ENCODE data around the gene CAPZB. TPM values are rescaled to one million over a fixed set of nuclear protein-coding genes. Genes with fewer than 3 reads are reported as not detected.

Gene CAPZB
- total RNA-seq, 2 donors from 2014 or later, result 119 to 174 TPM

- no peaks in the 10 kb centered on the region for H3K9me3 ChIP-seq
- H3K4me3 ChIP-seq, result no peak overlapping the region
- no peak overlapping the region for H3K27ac ChIP-seq
- H3K4me1 ChIP-seq (ENCODE audit: control insufficient read depth in 1 of 2, low read depth in 2 of 2), result peaks cover 0 to 22% of the 10 kb centered on the region in 2 donors
- peaks cover 39% of the 10 kb centered on the region for H3K36me3 ChIP-seq
- H3K27me3 ChIP-seq (replicated peaks; ENCODE audit: insufficient read depth), result no peaks in the 10 kb centered on the region
- ATAC-seq (ENCODE audit: insufficient number of reproducible peaks, low FRiP score, low read depth) (no peak), DNase-seq (ENCODE audit: low spot score) (no peak)
- TF ChIP-seq CTCF (IDR thresholded peaks at IDR 0.05), result peak; percentile 13
These were observed 111.1 kb downstream of the CAPZB start for GRCh38 chr1:19374083-19374801.

- DNase-seq (ENCODE audit: low spot score), result no peak
- no peak overlapping the region for H3K4me3 ChIP-seq
- TF ChIP-seq CTCF (IDR thresholded peaks at IDR 0.05), result no peak
- ATAC-seq (ENCODE audit: insufficient number of reproducible peaks, low FRiP score, low read depth), result no peak
- no peak overlapping the region for H3K27ac ChIP-seq
- H3K4me1 ChIP-seq (ENCODE audit: control insufficient read depth in 1 of 2, low read depth in 2 of 2), result peaks cover 0 to 25% of the 10 kb centered on the region in 2 donors
- H3K27me3 ChIP-seq (replicated peaks; ENCODE audit: insufficient read depth), result no peaks in the 10 kb centered on the region
- H3K9me3 ChIP-seq, result no peaks in the 10 kb centered on the region
- H3K36me3 ChIP-seq, result peaks cover 38% of the 10 kb centered on the region
These were observed 111.9 kb downstream of the CAPZB start for GRCh38 chr1:19373211-19374082.

- H3K27ac ChIP-seq, result no peak overlapping the region
- peaks cover 30% of the 10 kb centered on the region for H3K36me3 ChIP-seq
- peaks cover 5 to 33% of the 10 kb centered on the region in 2 donors for H3K4me1 ChIP-seq (ENCODE audit: control insufficient read depth in 1 of 2, low read depth in 2 of 2)
- ATAC-seq (ENCODE audit: insufficient number of reproducible peaks, low FRiP score, low read depth) (no peak), DNase-seq (ENCODE audit: low spot score) (no peak)
- H3K27me3 ChIP-seq (replicated peaks; ENCODE audit: insufficient read depth), result no peaks in the 10 kb centered on the region
- no peak overlapping the region for H3K4me3 ChIP-seq
- no peak for TF ChIP-seq CTCF (IDR thresholded peaks at IDR 0.05)
- H3K9me3 ChIP-seq, result no peaks in the 10 kb centered on the region
These were observed 112.7 kb downstream of the CAPZB start for GRCh38 chr1:19372602-19373001.

DNA sequence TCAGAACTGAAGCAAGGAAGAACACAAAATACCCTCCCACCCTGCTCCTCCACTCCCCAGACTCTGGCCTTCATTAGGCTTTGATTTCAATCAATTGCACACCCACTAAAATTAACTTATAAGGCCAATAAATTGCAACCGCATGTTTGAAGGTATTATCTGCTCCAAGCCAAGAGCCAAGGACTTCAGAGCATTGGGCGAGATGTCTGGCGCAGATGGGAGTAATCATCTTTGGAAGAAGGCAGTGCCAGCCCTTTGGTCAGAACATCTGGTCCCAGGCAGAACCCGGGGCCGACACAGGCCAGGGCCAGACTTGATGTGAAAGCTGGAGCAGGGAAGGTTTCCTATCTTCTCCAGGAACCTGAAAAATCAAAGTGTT lies 113.2 kb downstream of the CAPZB start:
- H3K27ac ChIP-seq, result no peak overlapping the region
- no peaks in the 10 kb centered on the region for H3K27me3 ChIP-seq (replicated peaks; ENCODE audit: insufficient read depth)
- peaks cover 26% of the 10 kb centered on the region for H3K36me3 ChIP-seq
- H3K4me1 ChIP-seq (ENCODE audit: control insufficient read depth in 1 of 2, low read depth in 2 of 2), result peaks cover 6 to 38% of the 10 kb centered on the region in 2 donors
- no peak for TF ChIP-seq CTCF (IDR thresholded peaks at IDR 0.05)
- H3K4me3 ChIP-seq, result no peak overlapping the region
- no peaks in the 10 kb centered on the region for H3K9me3 ChIP-seq
- ATAC-seq (ENCODE audit: insufficient number of reproducible peaks, low FRiP score, low read depth), result no peak
- DNase-seq (ENCODE audit: low spot score), result no peak

All from thoracic aorta (tissue), 2 donors.